CD14-positive monocyte (primary cell): ENCODE data around the gene CPED1. TPM values are rescaled to one million over a fixed set of nuclear protein-coding genes. Genes with fewer than 3 reads are reported as not detected.

ENCODE experiments used
- DNase-seq, 3 donors: peaks; one replicate each; pipeline ENCODE4 v3.0.0-alpha.2; 2011 to 2022
- H2AFZ ChIP-seq: 2 replicates; pipeline ENCODE4 v1.6.0; 2012; ENCODE audit warnings: mild to moderate bottlenecking, low read depth, low read length, inconsistent platforms; ENCODE audit not compliant: insufficient read depth, poor library complexity, severe bottlenecking
- H3K27ac ChIP-seq, 2 donors: 1 replicate in 1 of 2; 2 replicates in 1 of 2; pipeline ENCODE4 v1.5.1; 2012 to 2013; ENCODE audit warnings: low read length in 2 of 2, control low read depth in 1 of 2, inconsistent platforms in 1 of 2, low read depth in 1 of 2, mild to moderate bottlenecking in 1 of 2
- H3K27me3 ChIP-seq, 2 donors: one replicate each; pipeline versions ENCODE4 v1.6.0 to v1.6.1; 2011 to 2013; ENCODE audit warnings: low read length in 2 of 2; ENCODE audit not compliant: control insufficient read depth in 2 of 2, insufficient read depth in 2 of 2
- H3K36me3 ChIP-seq, 2 donors: replicated peaks in 1 of 2; 1 replicate in 1 of 2; 2 replicates in 1 of 2; pipeline versions ENCODE4 v1.5.1 to v1.6.1; 2012 to 2013; ENCODE audit warnings: low read length in 2 of 2, control low read depth in 1 of 2, inconsistent platforms in 1 of 2, mild to moderate bottlenecking in 1 of 2; ENCODE audit not compliant: insufficient read depth in 2 of 2, control insufficient read depth in 1 of 2
- H3K4me1 ChIP-seq, 2 donors: 1 replicate in 1 of 2; 2 replicates in 1 of 2; pipeline versions ENCODE4 v1.5.1 to v1.6.1; 2012 to 2013; ENCODE audit warnings: low read length in 2 of 2, control low read depth in 1 of 2, inconsistent platforms in 1 of 2, mild to moderate bottlenecking in 1 of 2, moderate library complexity in 1 of 2; ENCODE audit not compliant: insufficient read depth in 2 of 2, control insufficient read depth in 1 of 2
- H3K4me2 ChIP-seq: replicated peaks from 2 replicates; pipeline ENCODE3; 2012; ENCODE audit warnings: low read length, moderate library complexity, mild to moderate bottlenecking; ENCODE audit not compliant: poor library complexity, severe bottlenecking; ENCODE audit errors: extremely low read depth
- H3K4me3 ChIP-seq, 3 experiments: fragments of 200-600 bp in 1 of 3; sonication (generic) in 1 of 3; replicated peaks in 1 of 3; 1 replicate in 2 of 3; 2 replicates in 1 of 3; pipeline ENCODE4 v1.5.1; 2011 to 2013; ENCODE audit warnings: low read length in 3 of 3, mild to moderate bottlenecking in 3 of 3, control low read depth in 2 of 3, low read depth in 2 of 3, inconsistent platforms in 1 of 3, moderate library complexity in 1 of 3
- H3K79me2 ChIP-seq: 2 replicates; pipeline ENCODE4 v1.6.0; 2012; ENCODE audit warnings: mild to moderate bottlenecking, control low read depth, inconsistent platforms, low read length, moderate library complexity; ENCODE audit not compliant: insufficient read depth
- H3K9ac ChIP-seq: 2 replicates; pipeline ENCODE4 v1.6.0; 2017; ENCODE audit warnings: low read length, mild to moderate bottlenecking; ENCODE audit not compliant: insufficient read depth, poor library complexity, severe bottlenecking
- H3K9me3 ChIP-seq, 2 donors: replicated peaks in 1 of 2; 1 replicate in 1 of 2; 2 replicates in 1 of 2; pipeline versions ENCODE4 v1.5.1 to v1.6.1; 2012 to 2013; ENCODE audit warnings: low read length in 2 of 2, control low read depth in 1 of 2; ENCODE audit not compliant: control insufficient read depth in 1 of 2, insufficient read depth in 1 of 2
- H4K20me1 ChIP-seq: 2 replicates; pipeline ENCODE4 v1.6.0; 2012; ENCODE audit warnings: mild to moderate bottlenecking, low read length, control low read depth, moderate library complexity; ENCODE audit not compliant: insufficient read depth
- H3K27ac Mint-ChIP-seq, 7 donors: one replicate each; pipeline ENCODE4 v1.8.0; 2020; ENCODE audit warnings: mild to moderate bottlenecking in 7 of 7, mixed read lengths in 7 of 7, moderate library complexity in 6 of 7, inconsistent platforms in 2 of 7
- H3K27me3 Mint-ChIP-seq, 3 donors: one replicate each; pipeline ENCODE4 v1.8.0; 2021 to 2022; ENCODE audit warnings: low read depth in 3 of 3, mild to moderate bottlenecking in 3 of 3, mixed read lengths in 3 of 3, moderate library complexity in 3 of 3, inconsistent platforms in 1 of 3
- H3K36me3 Mint-ChIP-seq, 2 donors: one replicate each; pipeline ENCODE4 v1.8.0; 2020; ENCODE audit warnings: mixed read lengths in 2 of 2, inconsistent platforms in 1 of 2, mild to moderate bottlenecking in 1 of 2
- H3K4me1 Mint-ChIP-seq: one replicate; pipeline ENCODE4 v1.8.0; 2020; ENCODE audit warnings: mild to moderate bottlenecking, mixed read lengths
- H3K4me3 Mint-ChIP-seq, 2 donors: one replicate each; pipeline ENCODE4 v1.8.0; 2020; ENCODE audit warnings: mild to moderate bottlenecking in 2 of 2, mixed read lengths in 2 of 2, moderate library complexity in 1 of 2
- H3K9me3 Mint-ChIP-seq, 7 donors: one replicate each; pipeline ENCODE4 v1.8.0; 2020 to 2022; ENCODE audit warnings: mixed read lengths in 7 of 7, mild to moderate bottlenecking in 6 of 7, moderate library complexity in 6 of 7, inconsistent platforms in 2 of 7
- WGBS: methylation state at CpG from one replicate; pipeline ENCODE4 v1.1.5; 2013; ENCODE audit warnings: missing lambda C conversion rate; ENCODE audit not compliant: insufficient coverage; 5-methylcytosine and 5-hydroxymethylcytosine counted together
- intact Hi-C, 2 donors: fragments of 100-400 bp; cut with micrococcal nuclease; formaldehyde crosslinking; loops; one replicate each; pipeline versions ENCODE4 v1.15.0 to v1.15.1; 2023
- polyA plus RNA-seq, 3 donors: library from polyadenylated mRNA; depleted of rRNA in 1 of 3; unstranded in 2 of 3; stranded (reverse) in 1 of 3; fragments of 300-500 nt in 2 of 3; fragments of >200 nt in 1 of 3; fragmentation: Illumina TruSeq in 2 of 3; gene quantifications; 1 replicate in 2 of 3; 2 replicates in 1 of 3; pipeline ENCODE4 v1.2.3, GENCODE V29; 2012 to 2021
- TF ChIP-seq, protein P1 (sequence below): fragments of 200-600 bp; IDR thresholded peaks from one replicate; pipeline ENCODE4 v1.8.0; 2022; ENCODE audit warnings: antibody characterized with exemption, mild to moderate bottlenecking

CPED1 gene
- polyA plus RNA-seq, 3 donors, result 9.8 to 30.0 (median 20.4) TPM

DNA sequence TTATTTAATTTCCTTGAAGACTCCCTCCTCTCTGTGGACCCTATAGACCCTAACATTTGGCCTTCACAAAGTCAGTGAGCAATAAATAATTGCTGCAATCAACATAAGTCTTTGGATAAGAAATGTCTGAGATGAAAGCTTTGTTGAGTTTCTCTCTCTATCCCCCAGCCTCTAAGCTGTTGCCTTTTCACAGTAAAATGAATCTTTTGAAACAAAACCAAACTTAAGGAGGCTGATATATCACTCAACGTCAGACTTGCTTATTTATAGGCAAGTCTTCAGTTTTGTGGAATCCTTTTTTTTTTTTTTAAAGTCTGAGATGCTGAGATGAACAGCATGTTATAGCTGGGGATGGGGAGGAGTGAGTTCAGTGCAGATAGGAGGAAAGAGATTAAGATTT lies 10.0 kb downstream of the CPED1 start:
- peaks cover 0 to 4% (median 0%) of the 10 kb centered on the region in 7 donors for H3K9me3 Mint-ChIP-seq
- intact Hi-C loops, result no loop called here
- Histone ChIP-seq H3K4me2 (peak overlapping the region; percentile 54), H3K36me3 (no peaks in the 10 kb centered on the region), H3K27me3 (peaks cover 0 to under 1% of the 10 kb centered on the region in 2 donors), H4K20me1 (no peaks in the 10 kb centered on the region), H3K4me3 (peak overlapping the region in 1 of 3 experiments; percentile 50), H3K27ac (peak overlapping the region in 1 of 2 donors; percentile 55), H3K4me1 (peaks cover 65 to 79% of the 10 kb centered on the region in 2 donors), H3K79me2 (no peaks in the 10 kb centered on the region), H3K9ac (no peak overlapping the region), H3K9me3 (no peaks in the 10 kb centered on the region), H2AFZ (no peak overlapping the region)
- peaks cover 77% of the 10 kb centered on the region for H3K4me1 Mint-ChIP-seq
- no peak overlapping the region for H3K4me3 Mint-ChIP-seq
- peaks cover 3 to 7% of the 10 kb centered on the region in 2 donors for H3K36me3 Mint-ChIP-seq
- peak overlapping the region; percentile 41 to 83 (median 77) for H3K27ac Mint-ChIP-seq
- peaks cover 1 to 5% (median 1%) of the 10 kb centered on the region in 3 donors for H3K27me3 Mint-ChIP-seq
- TF ChIP-seq, protein P1, sequence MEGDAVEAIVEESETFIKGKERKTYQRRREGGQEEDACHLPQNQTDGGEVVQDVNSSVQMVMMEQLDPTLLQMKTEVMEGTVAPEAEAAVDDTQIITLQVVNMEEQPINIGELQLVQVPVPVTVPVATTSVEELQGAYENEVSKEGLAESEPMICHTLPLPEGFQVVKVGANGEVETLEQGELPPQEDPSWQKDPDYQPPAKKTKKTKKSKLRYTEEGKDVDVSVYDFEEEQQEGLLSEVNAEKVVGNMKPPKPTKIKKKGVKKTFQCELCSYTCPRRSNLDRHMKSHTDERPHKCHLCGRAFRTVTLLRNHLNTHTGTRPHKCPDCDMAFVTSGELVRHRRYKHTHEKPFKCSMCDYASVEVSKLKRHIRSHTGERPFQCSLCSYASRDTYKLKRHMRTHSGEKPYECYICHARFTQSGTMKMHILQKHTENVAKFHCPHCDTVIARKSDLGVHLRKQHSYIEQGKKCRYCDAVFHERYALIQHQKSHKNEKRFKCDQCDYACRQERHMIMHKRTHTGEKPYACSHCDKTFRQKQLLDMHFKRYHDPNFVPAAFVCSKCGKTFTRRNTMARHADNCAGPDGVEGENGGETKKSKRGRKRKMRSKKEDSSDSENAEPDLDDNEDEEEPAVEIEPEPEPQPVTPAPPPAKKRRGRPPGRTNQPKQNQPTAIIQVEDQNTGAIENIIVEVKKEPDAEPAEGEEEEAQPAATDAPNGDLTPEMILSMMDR, result no peak
- WGBS, result no CpG with 5 or more reads among the region's 1 CpG
- DNase-seq, result no peak

DNA sequence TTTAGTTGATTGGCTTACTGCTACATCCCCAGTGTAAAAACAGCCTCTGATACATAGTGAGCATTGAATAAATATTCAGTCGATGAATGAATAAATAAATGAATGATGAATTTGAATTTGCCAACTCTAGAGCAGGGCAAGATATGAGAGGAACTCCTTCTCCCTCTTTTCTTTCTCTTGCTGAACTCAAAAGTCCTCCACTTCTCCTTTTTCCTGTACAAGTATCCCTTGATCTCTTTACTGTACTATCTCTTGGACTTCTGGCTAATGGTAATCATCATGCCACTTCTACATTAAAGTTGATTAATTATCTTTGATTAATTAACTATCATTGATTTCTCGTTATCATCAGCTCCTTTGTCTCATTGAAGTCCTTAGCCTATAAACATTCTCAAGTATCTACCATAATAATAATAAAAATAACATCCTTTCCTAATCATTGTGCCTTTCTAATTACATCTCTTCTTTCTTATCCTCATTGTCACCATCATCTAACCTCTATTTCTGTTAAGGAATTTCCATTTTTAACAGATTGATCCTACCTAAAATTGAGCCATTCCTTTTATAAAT lies 10.6 kb downstream of the CPED1 start:
- H4K20me1 ChIP-seq, result no peaks in the 10 kb centered on the region
- H3K36me3 Mint-ChIP-seq, result peaks cover 2 to 7% of the 10 kb centered on the region in 2 donors
- H3K4me3 ChIP-seq, result peak overlapping the region in 1 of 3 experiments; percentile 14
- TF ChIP-seq, protein P1, result no peak
- no peak overlapping the region for H2AFZ ChIP-seq
- H3K4me1 ChIP-seq, result peaks cover 61 to 73% of the 10 kb centered on the region in 2 donors
- H3K9me3 Mint-ChIP-seq, result peaks cover 0 to 4% (median 0%) of the 10 kb centered on the region in 7 donors
- no CpG with 5 or more reads among the region's 2 CpGs for whole genome bisulfite sequencing
- no peaks in the 10 kb centered on the region for H3K79me2 ChIP-seq
- H3K9ac ChIP-seq, result no peak overlapping the region
- no peak overlapping the region for H3K4me3 Mint-ChIP-seq
- H3K9me3 ChIP-seq, result no peaks in the 10 kb centered on the region
- peak overlapping the region in 5 of 7 donors; percentile 12 to 82 (median 56) for H3K27ac Mint-ChIP-seq
- H3K27me3 Mint-ChIP-seq, result peaks cover 1 to 7% (median 3%) of the 10 kb centered on the region in 3 donors
- intact Hi-C loops, result no loop called here
- H3K27me3 ChIP-seq, result peaks cover 0 to 2% of the 10 kb centered on the region in 2 donors
- peak overlapping the region; percentile 54 for H3K4me2 ChIP-seq
- H3K27ac ChIP-seq, result peak overlapping the region in 1 of 2 donors; percentile 55
- peaks cover 71% of the 10 kb centered on the region for H3K4me1 Mint-ChIP-seq
- no peaks in the 10 kb centered on the region for H3K36me3 ChIP-seq
- DNase-seq, result peak in 2 of 3 donors; percentile 20 to 27
